Measurements from ENCODE around the gene SNAP91.

DNA sequence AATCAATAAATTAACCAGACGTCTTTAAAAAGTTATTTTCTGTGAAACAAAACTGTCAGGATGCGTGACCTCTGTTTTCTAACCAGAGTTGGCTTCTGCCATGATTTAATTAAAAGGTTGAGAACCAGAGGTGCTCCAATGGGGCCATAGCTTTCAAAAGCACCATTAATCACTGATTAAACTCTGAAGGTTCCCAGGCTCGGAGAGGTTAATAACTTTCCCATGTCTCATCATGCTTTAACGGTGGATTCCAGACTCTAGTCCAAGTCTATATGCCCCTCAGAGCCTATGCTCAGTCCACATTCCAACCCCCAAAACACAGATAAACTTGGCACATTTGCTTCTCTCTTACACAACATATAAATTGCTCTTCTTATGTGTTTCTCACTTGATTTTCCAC, 95.5 kb downstream of the SNAP91 start:
- no peak for TF ChIP-seq ZNF274 (IDR thresholded peaks at IDR 0.05; ENCODE audit: low read depth, low read length)
- no peak for TF ChIP-seq YY1 (IDR thresholded peaks at IDR 0.05; ENCODE audit: insufficient read depth, insufficient read length)

Measured in NT2/D1 (cell line).